Stimulated activated CD8-positive, alpha-beta memory T cell treated with anti-CD3 and anti-CD28 coated beads, Interleukin-15, amount 100 ng/mL, for 4 hours (primary cell): ENCODE measurements around the gene SCPEP1.
"Not testable (repeated sequence)": the region's sequence is repeated elsewhere in the genome, so short reads cannot be mapped to it uniquely, and the experiment has no call there.

ENCODE experiments used
- DNase-seq, 2 donors: peaks; one replicate each; pipeline ENCODE4 v3.0.0-alpha.2; 2020; ENCODE audit warnings: low read depth in 2 of 2

The SCPEP1 gene

GRCh38 chr17:56965241-56965640 is 12.7 kb upstream of the SCPEP1 start:
- not testable (repeated sequence) for DNase-seq

- not testable (repeated sequence) for DNase-seq
Observed at GRCh38 chr17:56965681-56966080, 12.2 kb upstream of the SCPEP1 start.

- DNase-seq: no peak
Observed at GRCh38 chr17:56966338-56966737, 11.6 kb upstream of the SCPEP1 start.

GRCh38 chr17:56970974-56971373 is 7.0 kb upstream of the SCPEP1 start:
- no peak for DNase-seq

- no peak for DNase-seq
Observed at GRCh38 chr17:56972111-56972730, 5.7 kb upstream of the SCPEP1 start.

GRCh38 chr17:56973520-56973919 is 4.4 kb upstream of the SCPEP1 start:
- no peak for DNase-seq

GRCh38 chr17:56974055-56974454 is 3.9 kb upstream of the SCPEP1 start:
- DNase-seq: no peak

- no peak for DNase-seq
Observed at GRCh38 chr17:56975656-56976055, 2.3 kb upstream of the SCPEP1 start.

- no peak for DNase-seq
Observed at GRCh38 chr17:56976941-56977608, 856 bp upstream of the SCPEP1 start.

- DNase-seq: no peak
Observed at GRCh38 chr17:56978441-56979090, 635 bp downstream of the SCPEP1 start.

- DNase-seq: no peak
Observed at GRCh38 chr17:56979091-56979480, 1.2 kb downstream of the SCPEP1 start.

- not testable (repeated sequence) for DNase-seq
Observed at GRCh38 chr17:56980526-56980925, 2.6 kb downstream of the SCPEP1 start.

GRCh38 chr17:56982312-56982711 is 4.4 kb downstream of the SCPEP1 start:
- DNase-seq: no peak

- DNase-seq: no peak
Observed at GRCh38 chr17:56983366-56983765, 5.4 kb downstream of the SCPEP1 start.

GRCh38 chr17:56985371-56986162 is 7.6 kb downstream of the SCPEP1 start:
- DNase-seq: no peak

GRCh38 chr17:56987283-56987834 is 9.4 kb downstream of the SCPEP1 start:
- DNase-seq: no peak

- no peak for DNase-seq
Observed at GRCh38 chr17:56988901-56989572, 11.1 kb downstream of the SCPEP1 start.

- DNase-seq: no peak
Observed at GRCh38 chr17:56992364-56992763, 14.4 kb downstream of the SCPEP1 start.

- DNase-seq: no peak
Observed at GRCh38 chr17:56994009-56994792, 16.3 kb downstream of the SCPEP1 start.

- DNase-seq: no peak
Observed at GRCh38 chr17:56995766-56996165, 17.8 kb downstream of the SCPEP1 start.

- no peak for DNase-seq
Observed at GRCh38 chr17:56997313-56997712, 19.4 kb downstream of the SCPEP1 start.
